Right ventricle myocardium superior (tissue), 1 donor: ENCODE results near the gene KCNQ1. TPM values are rescaled to one million over a fixed set of nuclear protein-coding genes. Genes with fewer than 3 reads are reported as not detected.
A peak's percentile ranks its signal among the peaks of the same experiment; 100 is the strongest.

Experiments used
- ATAC-seq: fragments of 200-7000 bp; cut with Tn5 transposase; one replicate; pipeline ENCODE4 v1.9.1; 2020; ENCODE audit warnings: mild to moderate bottlenecking; ENCODE audit not compliant: poor library complexity
- DNase-seq: peaks from one replicate; pipeline ENCODE4 v3.0.0-alpha.2; 2020
- intact Hi-C: fragments of 100-400 bp; cut with DNase I; formaldehyde crosslinking; loops from one replicate; pipeline ENCODE4 v1.11.2; 2022
- total RNA-seq: library from RNA; stranded (reverse); fragmentation: NEBNext Ultra II Directional; extraction: Animal tissue kit (Norgen Biotek cat#: 25700); gene quantifications from one replicate; pipeline ENCODE4 v1.2.1, GENCODE V29; 2021
- donor health status: DM: no; HTN: yes; CAD: no; lungs with severe emphysema.

KCNQ1 gene
- total RNA-seq, 1 donor from 2014 or later = 33.4 TPM

DNA sequence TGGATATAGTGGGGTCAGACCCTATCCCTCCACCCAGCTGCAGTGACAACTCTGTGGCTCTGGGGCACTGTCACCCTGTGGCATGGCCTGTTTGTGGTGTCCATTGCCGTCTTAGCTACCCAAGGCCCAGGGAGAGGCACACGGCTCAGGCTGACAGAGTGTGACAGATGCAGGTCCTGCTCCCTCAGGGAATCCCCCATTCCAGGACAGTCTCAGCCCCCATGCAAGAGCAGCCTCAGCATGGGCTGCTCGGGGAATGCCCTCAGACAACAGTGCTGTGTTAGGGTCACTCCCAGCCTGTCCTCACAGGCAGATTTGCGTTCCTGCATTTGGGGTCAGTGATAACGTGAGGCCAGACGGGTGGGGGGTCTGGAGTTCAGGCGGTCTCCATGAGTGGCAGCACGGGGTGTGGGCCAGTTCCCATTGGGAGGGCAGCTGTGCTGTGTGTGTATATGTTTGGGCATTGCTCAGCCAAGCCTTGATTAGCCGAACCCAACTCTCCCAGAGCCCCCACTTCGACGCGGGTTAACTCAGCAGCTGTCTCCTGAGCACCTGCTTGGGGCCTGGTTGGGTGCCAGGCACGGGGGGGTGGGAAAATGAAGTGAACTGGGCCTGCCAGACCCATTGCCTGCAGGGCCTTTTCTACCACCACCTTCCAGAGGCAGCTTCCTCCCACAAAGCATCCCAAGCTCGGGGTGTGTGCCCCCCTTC lies 260.2 kb downstream of the KCNQ1 start:
- intact Hi-C loops = no loop called here

DNA sequence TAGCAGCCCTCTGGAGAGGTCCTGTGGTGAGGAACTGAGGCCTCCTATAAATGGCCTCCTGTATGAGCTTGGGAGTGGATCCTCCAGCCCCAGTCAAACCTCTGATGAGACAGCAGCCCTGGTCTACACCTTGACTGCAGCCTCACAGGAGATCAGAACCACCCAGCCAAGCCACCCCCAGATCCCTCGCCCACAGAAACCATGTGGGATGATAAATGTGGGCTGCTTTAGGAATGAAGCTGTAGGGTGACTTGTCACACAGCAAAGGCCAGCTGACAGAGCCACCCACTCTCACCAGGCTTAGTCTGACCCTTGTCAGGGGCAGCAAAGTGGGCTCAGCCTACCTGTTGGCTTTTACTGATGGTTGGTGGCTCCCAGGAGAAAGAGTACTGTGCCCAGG lies 261.5 kb downstream of the KCNQ1 start:
- intact Hi-C loops = no loop called here
- peak; percentile 3 for DNase-seq

More for the DNA sequence above, 260.2 kb downstream of the KCNQ1 start:
- no peak for ATAC-seq
- DNase-seq = peak; percentile 33

DNA sequence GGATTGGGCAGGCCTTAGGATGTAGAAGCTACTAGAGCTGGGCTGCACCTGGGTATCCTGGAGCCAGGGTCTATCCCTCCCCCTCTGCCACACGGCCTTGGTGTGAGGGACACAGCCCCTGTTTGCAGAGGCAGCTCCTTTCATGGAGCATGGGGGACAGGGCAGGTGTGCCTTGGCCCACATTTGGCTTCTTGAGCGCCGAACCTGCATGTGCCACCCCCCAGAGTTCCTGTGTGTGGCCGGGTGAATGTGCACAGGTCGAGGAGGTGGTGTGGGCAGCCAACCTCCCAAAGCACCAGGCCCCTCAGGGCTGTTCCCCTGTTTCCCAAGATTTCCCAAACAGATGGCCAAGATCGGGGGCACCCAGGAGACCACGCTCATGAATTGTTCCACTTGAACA lies 262.9 kb downstream of the KCNQ1 start:
- ATAC-seq = no peak
- DNase-seq = no peak
- intact Hi-C loops = no loop called here

More for the DNA sequence above, 261.5 kb downstream of the KCNQ1 start:
- no peak for ATAC-seq

DNA sequence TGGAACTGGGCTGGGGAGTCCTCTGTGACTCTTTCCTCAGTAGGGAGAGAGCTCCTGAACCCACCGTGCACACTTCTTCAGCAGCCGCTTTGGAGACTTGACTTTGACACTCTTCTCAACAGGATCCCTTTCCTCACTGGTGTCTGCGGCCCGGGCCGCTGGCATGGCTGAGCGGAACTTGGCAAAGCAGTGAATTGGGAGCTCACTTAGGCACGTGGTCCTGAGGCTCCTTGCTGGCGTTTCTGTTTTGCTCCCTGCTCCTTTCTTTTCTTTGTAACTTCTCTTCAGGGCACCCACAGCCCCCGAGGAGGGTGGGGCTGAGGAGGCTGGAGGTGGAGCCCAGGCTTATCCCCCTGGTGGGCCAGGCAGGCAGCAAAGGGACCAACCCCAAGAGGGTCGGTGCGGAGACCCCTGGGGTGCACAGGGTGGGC lies 263.4 kb downstream of the KCNQ1 start:
- intact Hi-C loops = no loop called here
- ATAC-seq (peak; percentile 73), DNase-seq (peak; percentile 75)

DNA sequence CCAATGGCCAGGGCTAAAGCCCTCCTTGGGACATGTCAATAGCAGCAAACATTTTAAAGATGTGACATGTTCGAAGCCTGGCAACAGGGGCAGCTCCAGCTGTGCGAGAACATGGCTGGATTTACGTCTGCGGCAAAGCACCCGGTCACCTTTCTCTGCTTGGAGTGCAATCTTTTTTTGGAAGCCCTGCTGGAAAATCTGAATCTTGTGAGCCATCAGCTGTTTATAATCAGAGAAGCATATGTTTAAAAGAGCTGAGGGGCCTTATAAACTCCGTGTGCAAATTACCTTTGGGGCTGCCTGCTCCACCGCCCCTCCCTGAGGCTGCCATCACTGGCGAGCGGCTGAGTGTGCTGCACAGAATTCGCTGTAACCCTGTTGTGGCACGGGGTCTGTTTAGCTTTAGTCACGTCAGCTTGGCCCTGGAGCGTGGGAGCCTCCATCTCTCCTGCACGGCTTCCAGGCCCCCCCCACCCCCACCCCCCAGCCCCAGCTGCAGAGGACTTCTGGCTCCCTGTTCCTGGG lies 264.0 kb downstream of the KCNQ1 start:
- ATAC-seq (peak; percentile 21), DNase-seq (peak; percentile 41)
- intact Hi-C loops = no loop called here

DNA sequence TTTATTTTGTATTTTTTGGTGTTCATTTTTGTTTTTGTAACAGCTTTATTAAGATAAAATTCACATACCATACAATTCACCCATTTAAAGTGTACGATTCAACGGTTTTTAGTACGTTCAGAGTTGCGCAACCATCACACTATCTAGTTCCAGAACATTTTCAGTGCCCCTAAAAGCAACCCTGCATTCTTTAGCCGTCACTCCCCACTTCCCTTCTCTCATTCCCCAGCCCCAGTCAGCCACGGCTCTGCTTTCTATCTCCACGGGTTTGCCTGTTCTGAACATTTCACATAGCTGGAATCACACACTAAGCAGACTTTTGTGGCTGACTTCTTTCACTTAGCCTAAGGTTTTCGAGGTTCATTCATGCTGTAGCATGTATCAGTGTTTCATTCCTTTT lies 264.6 kb downstream of the KCNQ1 start:
- ATAC-seq = peak; percentile 38
- intact Hi-C loops = no loop called here

DNA sequence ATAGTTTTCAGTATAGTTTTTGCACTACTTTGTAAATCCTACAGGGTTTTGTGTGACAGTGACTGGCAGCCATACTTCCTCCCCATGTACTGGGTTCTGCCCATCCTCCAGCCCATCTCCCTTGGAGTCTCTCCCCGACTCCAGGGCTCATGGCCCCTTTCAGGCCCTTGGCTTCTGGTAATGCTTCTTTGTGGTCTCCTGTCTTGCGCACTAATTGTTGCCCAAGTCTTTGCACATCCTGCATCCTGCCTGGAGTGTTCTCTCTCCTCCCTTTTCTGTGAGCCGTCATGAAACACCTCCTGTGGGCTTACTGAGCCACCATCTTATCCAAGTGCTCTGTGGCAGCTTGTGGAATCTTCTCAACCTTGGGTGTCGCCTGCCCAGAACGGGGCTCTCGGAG lies 266.4 kb downstream of the KCNQ1 start:
- intact Hi-C loops = no loop called here
- no peak for ATAC-seq
- DNase-seq = no peak

More for the DNA sequence above, 264.6 kb downstream of the KCNQ1 start:
- no peak for DNase-seq

DNA sequence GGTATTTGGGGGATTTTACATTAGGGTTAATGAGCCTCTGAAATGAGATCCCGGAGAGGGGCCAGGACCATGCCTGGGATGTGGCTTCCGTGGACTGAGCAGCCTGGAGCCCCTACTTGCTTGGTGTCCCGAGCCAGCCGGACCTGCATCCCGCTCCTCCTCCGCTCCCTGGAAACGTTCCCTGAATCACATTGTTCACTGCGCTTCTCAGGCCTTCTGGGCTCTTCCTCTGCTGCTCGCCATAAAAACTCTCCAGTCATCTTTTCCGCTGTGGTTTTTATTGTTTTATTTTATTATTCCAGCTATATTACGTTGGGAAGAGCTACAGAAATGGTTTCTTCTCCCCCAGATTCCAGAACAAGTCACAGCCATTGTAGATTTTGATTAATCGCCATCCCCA lies 268.3 kb downstream of the KCNQ1 start:
- intact Hi-C loops = no loop called here
- DNase-seq (no peak), ATAC-seq (no peak)

DNA sequence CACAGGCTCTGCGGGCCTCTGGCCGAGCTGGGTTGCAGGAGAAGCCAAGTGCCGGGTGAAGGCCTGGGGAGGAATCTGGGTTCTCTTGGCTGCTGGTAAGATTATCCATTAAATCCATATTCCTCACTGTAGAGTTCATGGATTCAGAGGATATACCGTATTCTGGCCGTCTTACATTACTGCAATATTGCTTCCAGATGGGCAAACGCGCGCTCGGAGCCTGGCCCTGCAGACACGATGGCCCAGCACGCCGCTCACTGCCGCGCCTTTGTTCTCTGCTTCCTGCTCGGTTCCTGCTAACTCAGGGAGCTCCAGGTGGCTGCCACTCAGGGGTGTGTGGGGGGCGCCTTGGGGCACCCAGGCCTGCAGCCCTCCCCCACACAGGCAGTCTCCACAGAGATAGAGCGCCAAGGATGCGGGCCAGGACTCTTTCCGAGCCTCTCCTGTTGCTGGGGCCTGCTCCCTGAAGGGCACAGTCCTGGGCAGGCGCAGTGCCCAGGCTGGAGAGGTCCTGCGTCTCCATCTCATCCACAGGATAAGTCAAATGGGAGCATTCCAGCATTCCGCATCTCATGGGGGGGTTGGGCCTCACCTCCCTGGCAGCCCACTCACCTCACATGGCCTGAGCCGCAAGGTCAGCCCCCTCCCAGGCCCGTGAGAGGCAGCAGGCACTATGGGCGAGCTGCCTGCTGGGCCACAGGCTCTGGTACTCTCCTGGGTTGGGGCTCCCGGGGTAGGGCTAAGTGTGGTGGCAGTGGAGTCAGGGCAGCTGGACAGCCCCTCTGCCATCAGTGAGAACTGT lies 269.1 kb downstream of the KCNQ1 start:
- peak; percentile 19 for DNase-seq
- ATAC-seq = no peak
- intact Hi-C loops = no loop called here

DNA sequence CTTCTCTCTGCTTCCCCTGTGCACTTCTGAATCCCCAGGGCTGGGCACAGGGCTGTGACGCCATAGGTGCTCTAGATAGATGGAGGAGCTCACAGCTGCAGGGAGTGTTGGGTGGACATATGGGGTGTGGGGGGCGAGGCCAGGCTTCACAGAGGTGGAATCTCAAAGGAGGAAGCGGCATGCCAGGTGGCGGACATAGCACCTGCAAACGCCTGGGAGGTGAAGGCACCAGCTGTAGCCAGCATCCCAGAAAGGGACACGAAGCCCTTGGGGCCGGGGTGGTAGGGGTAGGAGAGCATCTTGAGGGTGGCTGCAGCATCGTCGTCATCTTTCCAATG lies 269.6 kb downstream of the KCNQ1 start:
- intact Hi-C loops = no loop called here
- ATAC-seq = no peak
- DNase-seq = peak; percentile 20

DNA sequence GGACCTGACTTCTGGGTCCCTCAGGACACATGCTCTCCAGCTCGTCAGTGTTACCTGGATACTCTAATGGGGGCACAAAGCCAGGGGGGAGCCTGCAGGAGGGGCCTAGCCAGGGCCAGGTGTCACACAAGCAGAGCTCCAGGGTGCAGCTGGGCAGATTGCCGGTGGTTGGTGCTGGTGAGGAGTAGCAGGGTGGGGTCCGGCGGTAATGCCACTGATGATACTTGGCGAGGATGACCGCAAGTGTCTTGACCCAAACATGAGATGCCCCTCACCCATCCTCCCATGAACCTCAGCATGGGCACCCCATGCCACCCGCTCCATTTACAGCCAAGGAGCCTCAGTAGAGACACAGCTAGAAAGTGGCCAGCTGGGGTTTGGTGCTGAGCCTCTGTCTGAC lies 270.1 kb downstream of the KCNQ1 start:
- intact Hi-C loops = no loop called here
- no peak for ATAC-seq
- DNase-seq = peak; percentile 28

DNA sequence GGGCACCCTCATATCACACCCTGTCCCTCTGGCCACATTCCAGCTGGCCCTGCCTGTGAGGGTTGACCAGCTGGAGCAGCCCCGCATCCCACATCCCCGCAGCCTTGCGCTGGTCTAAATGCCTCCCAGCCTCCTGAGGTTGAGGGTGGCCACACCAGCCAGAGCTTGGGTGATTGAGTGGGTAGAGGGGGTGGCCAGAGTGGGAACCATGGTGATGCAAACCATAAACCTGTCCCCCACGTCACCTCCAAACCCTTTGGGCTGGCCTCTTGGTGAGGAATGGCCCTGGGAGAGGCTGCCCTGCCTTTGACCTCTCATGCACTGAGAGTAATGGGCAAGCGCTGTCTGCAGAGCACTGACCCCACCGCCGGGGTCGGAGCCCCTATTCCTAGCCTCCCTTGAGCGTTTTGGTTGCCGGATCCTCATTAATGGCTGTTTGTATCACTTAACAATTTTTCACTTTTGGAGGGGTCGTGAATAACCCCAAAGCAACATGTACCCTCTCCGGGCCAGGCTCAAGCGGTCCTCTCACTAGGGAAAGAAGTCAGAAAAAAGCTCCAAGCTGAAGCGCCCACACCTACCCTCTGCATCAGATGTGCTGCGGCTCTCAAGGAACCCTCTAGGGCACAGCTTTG lies 271.0 kb downstream of the KCNQ1 start:
- ATAC-seq = peak; percentile 7
- intact Hi-C loops = no loop called here
- DNase-seq = no peak

DNA sequence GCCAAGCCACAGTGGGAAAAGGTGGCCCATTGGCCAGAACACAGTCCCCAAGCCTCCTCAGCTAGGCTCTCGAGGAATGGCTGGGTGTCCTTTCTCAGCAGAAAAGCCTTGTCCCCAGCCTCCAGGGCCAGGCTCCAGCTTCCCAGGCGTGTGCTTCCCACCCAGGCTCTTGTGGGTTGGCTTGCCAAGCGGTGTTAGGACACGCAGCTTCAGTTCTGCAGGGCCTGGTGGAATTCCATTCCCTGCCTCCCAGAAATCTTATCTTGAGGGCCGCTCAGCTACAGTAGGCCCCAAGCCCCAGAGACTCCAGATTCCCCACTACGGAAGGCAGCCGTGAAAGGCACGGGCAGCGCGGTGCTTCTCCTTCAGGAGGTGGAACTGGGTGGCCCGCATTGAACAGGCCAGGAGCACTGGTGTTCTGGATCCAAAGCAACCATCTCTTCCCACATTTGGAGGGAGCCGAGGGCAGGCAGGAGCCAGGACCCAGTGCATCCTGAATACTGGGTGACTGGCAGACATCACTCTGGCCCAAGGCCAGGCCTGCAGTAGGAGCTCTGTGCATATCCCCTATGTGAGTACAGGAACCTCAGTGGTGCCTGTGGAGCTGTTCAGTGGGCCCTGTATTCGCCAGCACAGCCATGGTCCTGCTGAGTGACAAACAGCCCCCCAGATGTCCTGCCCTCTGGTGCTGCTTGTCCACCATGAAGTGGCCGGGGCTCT lies 271.7 kb downstream of the KCNQ1 start:
- intact Hi-C loops = no loop called here
- ATAC-seq (peak; percentile 54), DNase-seq (peak; percentile 54)

DNA sequence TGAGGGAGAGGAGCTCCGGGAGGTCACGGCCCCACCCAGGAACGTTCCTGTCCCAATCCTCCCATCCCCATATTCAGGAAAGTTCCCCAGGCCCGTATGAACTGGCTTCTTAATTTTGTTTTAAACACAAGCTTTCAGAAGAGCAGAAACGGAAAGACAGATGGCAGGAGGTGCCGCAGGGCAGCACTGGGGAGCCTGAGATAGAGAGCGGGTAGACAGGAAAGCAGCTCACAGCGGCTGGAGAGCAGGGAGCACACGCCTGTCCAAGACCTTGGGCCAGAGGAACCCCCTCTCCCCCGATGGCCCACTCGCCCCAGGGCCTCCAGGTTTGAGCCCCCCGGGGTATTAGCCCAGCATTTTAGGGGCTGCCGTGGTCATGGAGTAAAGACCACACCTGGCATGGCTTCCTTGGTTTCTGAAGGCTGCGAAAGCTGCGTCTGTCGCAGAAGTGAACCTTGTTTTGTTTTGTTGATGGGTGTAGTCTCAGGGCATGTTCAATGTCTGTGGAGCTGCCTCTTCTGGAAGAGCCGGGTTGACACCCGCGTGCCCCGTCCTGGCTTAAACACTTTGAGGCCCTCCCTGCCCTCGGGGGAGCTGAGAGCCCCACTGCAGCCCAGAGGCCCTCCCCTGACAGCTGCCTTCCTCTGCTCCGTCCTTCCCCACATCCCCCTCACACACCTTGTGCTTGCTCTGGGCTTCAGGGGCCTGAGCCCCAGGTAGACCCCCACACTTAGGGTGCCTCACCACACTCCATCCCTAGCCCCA lies 272.9 kb downstream of the KCNQ1 start:
- ATAC-seq (no peak), DNase-seq (peak; percentile 20)
- intact Hi-C loops = no loop called here

DNA sequence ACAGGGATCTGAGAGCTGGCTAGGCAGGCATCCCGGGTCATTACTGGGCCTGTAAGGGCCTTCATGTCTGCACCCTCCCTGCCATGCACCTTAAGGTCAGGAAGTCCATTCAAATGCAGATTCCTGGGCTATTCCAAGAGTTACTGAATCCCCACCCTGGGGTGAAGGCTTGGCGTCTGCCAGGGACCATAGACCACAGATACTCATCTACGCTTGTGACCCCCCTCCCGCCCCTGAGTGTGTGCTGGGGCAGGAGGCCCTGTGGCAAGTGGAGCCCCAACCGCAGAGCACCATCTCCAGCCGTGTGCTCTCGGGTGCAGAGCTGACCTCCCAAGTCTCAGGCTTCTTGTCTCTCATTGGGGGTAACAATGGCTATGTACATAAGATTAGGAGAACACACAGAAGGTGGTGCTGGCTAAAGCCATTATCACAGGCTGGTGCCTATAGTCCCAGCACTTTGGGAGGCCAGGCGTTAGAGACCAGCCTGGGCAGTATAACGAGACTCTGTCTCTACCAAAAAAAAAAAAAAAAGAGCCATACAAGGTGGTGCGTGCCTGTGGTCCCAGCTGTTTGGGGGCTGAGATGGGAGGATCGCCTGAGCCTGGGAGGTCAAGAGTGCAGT lies 274.1 kb downstream of the KCNQ1 start:
- intact Hi-C loops = no loop called here
- no peak for DNase-seq
- ATAC-seq = no peak

DNA sequence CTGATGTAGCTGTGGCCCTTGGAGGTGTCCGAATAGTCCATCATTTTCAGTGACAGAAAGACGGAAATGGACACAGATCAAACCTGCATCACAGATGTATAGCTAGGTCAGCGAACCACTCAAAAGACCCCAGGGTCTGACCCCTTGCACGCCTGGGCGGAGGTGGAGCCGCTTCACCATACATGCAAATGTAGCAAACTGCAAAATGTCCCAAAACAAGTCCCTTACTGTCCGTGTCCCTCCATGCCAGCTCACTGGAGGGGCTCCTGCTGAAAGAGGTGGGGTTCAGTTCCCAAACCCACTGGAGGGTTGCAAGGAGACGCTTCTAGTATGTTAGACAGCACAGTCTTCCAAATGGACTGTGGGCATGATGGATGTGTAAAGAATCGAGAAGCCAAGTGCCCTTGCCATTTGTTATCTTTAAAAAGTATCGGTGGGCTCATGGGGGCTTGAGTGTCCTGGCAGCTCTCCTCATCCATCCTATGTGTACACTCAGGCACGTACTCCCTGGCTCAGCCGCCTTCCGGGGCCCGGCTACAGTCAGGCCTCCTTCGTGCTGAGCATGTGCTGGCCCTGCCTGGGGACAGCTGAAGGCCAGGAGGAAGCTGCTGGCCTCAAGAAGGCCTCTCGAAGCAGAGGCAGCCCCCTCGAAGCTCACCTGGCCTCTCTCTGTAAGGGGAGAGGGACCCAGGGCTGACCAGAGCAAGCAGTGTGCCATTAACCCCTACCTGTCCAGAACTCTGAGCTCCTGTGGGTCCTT lies 275.2 kb downstream of the KCNQ1 start:
- peak; percentile 22 for DNase-seq
- no peak for ATAC-seq
- intact Hi-C loops = no loop called here
